Left renal cortex interstitium (tissue), 4 donors: ENCODE results near the gene MAN1B1. TPM values are rescaled to one million over a fixed set of nuclear protein-coding genes. Genes with fewer than 3 reads are reported as not detected.

Experiments used
- DNase-seq, 4 donors: peaks; one replicate each; pipeline ENCODE4 v3.0.0-alpha.2; 2013; ENCODE audit warnings: low read depth in 4 of 4, low spot score in 2 of 4, missing footprints in 1 of 4
- polyA plus RNA-seq, 4 donors: library from polyadenylated mRNA; unstranded; fragments of 120-200 nt; gene quantifications; one replicate each; pipeline ENCODE4 v1.2.1, GENCODE V29; 2013; ENCODE audit not compliant: insufficient read length in 4 of 4

MAN1B1 gene
- polyA plus RNA-seq, 4 donors = 46.5 to 70.7 (median 63.1) TPM

DNA sequence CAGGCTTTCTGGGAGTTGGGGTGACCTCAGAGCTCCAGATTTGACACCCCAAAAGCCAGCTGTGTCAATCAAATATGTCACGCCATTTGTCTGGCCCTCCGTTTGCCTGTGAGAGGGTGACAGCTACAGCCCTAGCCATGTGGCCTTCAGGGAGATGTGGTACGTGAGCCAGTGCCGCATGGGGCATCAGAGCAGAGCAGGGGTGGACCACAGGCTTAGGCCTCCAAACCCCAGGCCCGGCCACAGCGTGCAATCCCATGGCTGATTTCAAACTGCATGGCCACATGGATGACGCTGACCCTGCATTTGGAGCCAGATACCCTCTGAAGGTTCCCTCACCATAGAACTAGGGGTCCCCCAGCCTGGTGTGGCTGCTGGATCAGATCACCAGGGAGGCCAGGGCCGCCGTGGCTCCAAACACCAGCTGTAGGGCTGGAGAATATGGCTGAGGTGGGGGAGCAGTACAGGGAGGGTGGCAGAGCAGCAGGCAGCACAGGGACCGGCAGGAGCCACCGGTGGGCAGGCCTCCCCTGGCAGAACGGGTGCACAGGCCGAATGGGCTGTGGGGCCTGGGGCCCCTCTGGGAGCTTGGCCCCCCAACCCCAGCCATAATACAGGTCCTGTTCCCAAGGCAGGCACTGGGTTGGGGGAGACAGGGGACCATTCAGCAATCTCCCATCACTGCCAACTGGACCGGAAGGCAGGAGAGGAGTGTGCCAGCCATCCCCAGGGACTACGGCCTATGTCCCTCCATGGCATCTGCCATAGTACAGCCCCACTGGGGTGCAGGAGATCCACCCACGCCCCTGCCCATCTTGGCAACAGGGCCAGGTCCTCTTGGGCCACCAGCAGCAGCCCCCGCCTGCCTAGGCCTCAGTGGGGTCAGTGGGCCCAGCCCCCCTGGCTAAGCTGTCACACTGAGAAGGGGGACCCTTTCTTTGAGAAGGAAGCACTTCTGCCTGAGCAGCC lies 18.0 kb upstream of the MAN1B1 start:
- no peak for DNase-seq

DNA sequence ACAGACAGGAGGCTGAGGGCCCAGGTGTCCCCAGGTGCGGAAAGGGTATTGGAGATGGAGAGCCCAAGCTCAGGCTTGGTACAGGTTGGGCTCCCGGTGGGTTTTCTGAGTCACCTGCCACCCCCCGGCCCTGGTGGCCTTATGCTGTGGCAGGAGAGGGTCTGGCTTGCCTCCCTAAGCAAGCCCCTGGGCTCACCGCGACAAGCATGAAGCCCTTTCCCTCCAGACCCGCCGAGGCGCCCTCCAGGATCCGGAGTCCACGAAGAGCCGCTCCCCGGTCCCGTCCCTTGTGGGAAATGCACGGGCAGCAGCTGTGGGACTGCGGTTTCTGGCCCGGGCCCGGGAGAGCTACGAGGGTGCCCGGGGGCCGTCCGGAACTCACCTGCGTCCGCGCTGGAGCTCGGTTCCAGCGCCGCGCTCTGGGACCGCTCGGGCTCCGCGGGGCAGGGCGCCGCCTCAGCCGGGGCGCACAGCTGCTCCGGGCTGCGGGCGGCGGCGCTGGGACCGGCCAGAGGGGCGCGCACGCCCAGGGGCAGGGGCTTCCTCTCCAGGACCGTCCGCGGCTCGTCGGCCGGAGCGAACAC lies 17.2 kb upstream of the MAN1B1 start:
- no peak for DNase-seq

DNA sequence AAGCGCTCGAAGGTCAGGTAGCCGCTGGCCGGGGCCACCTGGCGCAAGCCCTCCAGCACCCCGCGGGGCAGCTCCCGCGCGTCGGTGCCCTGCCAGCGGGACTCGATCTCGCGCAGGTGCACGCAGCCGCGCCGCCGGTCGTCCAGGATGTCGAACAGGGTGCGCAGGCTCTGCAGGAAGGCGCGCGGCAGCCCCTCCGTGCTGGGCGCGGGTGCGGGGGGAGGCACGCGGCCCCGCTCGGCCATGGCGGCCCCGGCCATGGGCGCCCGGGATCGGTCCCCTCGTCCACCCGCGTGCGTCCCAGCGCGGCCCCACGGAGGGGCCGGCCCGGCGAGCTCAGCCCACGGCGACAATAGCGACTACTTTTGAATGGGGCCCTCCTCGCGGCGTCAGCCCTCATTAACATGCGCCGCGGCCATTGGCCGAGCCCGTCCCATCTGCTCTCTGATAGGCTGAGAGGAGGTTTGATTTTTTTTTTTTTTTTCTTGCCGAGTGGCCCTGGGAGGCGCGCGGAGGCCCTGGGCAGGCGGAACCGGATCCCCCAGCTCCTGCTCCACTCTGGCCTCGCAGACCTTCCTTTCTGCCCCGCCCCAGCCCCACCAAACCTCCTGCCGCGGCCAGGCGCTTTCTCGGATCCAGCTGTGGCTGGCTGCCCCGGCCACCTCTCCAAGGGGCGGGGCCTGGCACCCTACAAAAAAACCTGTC lies 16.4 kb upstream of the MAN1B1 start, which contains the start of gene SAPCD2:
SAPCD2 (minus strand) TSS at position 357 of the 705 bp plus-strand sequence; CDS start at position 260, 97 bp downstream.
- DNase-seq = peak in 2 of 4 donors; percentile 66 to 79

DNA sequence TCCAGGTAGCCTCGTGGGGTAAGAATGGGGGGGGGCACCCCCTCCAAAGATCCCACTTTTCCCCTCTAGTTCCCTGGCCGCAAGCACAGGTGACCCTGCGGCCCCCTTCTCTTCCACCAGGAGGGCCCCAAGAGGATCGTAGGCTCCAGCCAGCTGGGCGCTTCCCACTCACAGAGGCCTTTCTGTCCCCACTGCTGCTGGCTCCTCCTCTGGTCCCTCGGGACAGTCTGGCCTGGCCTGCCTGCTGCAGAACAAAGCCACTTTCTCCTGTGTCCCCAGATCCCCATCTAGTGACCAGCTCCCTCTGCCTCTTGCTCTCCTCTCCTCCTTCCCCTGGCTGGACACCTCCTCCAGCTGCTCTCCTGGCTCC lies 15.9 kb upstream of the MAN1B1 start:
- no peak for DNase-seq

DNA sequence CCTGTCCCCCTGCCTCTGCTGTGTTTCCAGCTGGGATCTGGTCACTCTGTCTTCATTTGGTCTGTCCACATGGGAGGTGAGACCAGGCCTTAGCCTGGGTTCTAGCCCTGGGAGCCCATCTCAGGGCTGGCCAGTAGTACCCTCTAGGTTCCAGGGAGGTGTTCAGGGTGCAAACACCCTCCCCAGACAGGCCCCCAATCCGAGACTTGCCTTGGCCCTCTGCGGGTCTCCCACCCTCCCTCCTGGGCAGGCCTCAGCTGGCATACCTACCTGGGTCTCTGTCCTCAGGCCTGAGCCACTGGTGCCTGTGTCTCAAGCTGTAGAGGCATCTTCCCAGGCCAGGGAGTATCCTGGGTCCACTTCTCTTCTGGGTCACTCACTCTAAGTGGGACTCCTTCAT lies 15.5 kb upstream of the MAN1B1 start:
- no peak for DNase-seq

DNA sequence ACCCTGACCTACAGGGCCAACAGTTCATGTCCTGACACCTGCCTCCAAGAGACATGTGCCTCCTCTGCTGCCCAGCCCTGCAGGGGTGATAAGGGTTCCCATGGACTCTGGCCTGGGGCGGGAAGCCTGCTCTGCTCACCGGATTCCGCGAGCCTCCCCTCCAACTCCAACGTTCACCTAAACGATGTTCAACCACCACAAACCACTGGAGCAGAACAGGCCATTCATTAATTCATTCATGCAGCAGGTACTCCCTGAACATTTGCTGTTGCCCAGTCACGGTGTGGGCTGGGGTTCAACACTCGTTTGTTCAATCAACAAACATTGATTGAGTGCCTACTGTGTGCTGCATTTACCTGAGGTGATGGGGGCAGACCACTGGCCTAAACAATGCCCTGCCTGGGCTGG lies 12.8 kb upstream of the MAN1B1 start:
- DNase-seq = no peak

DNA sequence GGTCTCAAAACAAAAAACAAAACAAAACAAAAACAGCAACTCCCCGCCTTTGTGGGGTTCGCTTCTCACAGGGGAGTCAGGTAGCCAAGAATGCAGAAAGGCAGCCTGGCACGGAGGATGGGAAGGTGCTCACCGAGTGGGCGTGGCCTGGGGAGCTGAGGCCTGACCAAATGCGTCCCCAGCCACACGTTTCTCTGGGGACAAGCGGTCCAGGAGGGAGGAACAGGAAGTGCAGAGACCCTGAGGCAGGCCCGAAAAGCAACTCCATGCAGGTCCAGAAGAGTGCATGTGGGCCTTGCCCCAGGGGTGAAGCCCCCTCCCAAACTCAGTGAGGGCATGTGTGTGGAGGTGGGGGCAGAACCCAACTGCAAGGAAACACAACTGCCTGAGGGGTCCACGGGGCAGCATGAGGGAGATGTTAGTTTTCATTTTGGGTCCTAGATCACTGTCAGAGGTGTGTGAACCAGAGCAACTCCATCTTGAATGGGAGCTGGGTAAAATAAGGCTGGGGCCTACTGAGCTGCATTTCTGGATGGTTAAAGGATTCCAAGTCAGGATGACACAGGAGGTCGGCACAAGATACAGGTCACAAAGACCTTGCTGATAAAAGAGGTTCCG lies 12.0 kb upstream of the MAN1B1 start:
- no peak for DNase-seq

DNA sequence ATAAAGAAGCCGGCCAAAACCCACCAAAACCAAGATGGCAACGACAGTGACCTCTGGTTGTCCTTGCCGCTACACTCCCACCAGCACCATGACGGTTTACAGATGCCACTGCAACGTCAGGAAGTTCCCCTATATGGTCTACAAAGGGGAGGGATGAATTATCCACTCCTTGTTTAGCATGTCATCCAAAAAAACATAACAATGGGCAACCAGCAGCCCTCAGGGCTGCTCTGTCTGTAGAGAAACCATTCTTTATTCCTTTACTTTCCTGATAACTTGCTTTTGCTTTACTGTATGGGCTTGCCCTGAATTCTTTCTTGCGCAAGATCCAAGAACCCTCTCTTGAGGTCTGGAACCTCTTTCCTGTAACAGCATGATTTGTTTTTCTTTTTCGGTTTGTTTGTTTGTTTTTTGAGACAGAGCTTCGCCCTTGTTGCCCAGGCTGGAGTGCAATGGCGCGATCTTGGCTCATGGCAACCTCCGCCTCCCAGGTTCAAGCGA lies 11.5 kb upstream of the MAN1B1 start:
- DNase-seq = no peak

DNA sequence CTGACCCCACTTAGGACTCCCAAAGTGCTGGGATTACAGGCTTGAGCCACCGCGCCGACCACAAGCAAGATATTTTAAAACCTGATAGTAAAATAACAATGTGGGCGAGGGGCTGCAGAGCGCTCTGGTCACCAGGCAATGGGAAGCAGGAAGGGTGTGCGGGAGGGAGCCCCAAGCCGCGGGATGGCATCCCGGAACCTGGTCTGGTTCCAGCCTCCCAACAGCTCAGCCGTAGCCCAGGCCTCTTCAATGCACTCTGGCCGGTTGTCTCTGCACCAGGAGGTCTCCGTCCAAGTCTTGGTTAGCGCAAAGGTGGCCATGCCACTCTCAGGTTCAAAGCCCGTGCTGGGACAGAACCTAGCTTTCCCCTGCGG lies 10.2 kb upstream of the MAN1B1 start:
- DNase-seq = no peak

DNA sequence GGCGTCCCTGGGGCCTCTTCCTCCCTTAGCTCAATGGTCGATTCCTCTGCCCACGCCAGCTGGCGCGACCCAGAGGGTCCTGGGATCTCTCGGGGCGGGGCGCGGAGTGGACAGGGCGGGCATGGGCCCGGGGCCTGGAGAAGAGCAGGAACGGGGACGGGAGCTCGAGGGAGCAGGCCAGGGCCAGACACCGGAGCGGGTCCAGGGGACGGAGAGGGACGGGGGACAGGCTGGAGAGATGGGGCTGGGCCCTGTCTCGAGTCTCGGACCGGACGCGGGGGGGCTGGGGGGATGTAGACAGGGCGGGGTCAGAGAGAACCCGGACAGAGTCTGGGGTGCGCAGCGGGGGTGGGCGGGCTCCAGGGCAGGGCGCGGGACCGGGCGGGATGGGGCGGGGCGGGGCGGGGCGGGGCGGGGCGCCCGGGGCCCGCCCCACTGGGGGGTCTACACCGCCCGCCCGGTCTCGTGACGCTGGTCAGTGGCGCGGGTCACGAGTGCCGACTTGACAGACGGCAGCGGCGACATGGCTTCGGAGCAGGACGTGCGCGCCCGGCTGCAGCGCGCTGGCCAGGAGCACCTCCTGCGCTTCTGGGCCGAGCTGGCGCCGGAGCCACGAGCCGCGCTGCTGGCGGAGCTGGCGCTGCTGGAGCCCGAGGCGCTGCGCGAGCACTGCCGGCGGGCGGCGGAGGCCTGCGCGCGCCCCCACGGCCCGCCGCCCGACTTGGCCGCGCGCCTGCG lies 9.6 kb upstream of the MAN1B1 start, which contains the start of gene UAP1L1:
UAP1L1 (plus strand) TSS at position 508 of the 738 bp plus-strand sequence; CDS start at position 524, 16 bp downstream.
- DNase-seq = no peak

DNA sequence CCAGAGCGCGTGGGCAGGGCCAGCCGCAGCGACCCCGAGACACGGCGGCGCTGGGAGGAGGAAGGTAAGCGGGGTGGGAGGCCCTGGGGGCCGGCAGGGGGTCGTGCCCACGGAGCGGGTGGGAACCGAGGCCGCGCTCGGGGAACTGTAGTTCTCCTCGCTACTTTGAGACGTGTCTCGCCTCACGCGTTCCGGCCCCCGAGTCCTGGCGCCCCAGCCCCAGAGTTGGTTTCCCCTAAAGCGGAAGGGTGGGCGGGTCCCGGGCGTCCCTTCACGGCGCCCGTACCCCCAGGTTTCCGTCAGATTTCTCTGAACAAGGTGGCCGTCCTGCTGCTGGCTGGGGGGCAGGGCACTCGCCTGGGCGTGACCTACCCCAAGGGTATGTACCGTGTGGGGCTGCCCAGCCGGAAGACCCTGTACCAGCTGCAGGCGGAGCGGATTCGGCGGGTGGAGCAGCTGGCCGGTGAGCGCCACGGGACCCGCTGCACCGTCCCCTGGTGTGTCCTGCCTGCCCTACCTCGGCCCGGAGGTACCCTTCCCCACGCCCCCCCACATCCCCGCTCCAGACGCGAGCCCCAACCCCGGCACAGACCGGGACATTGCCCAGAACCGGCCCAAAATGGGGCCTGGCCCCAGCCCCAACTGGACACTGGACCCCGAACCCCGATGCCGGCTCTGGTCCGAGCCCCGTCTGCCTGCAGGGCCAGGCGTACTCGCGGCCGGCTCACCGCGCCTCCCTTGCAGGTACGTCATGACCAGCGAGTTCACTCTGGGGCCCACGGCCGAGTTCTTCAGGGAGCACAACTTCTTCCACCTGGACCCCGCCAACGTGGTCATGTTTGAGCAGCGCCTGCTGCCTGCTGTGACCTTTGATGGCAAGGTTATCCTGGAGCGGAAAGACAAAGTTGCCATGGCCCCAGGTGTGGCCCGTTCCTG lies 8.8 kb upstream of the MAN1B1 start:
- no peak for DNase-seq

DNA sequence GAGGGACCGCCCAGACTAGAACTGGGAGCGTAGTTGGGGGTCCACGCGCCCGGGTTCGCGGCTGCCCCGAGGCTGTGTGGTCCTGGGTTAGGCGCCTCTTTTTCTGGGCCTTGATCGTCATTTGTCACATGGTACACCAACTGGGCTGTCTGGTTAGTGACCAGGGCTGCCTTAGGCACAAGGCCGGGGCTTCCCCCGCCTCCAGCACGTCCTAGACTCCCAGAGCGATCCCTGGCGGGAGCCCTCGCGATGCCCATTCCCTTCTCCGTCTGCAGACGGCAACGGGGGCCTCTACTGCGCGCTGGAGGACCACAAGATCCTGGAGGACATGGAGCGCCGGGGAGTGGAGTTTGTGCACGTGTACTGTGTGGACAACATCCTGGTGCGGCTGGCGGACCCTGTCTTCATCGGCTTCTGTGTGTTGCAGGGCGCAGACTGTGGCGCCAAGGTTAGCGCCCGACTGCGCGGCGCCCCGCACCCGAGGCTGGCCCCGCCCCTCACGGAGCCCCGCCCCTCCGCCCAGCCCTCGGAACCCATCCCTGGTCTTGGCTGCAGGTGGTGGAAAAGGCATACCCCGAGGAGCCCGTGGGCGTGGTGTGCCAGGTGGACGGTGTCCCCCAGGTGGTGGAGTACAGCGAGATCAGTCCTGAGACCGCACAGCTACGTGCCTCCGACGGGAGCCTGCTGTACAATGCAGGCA lies 7.9 kb upstream of the MAN1B1 start:
- DNase-seq = no peak

DNA sequence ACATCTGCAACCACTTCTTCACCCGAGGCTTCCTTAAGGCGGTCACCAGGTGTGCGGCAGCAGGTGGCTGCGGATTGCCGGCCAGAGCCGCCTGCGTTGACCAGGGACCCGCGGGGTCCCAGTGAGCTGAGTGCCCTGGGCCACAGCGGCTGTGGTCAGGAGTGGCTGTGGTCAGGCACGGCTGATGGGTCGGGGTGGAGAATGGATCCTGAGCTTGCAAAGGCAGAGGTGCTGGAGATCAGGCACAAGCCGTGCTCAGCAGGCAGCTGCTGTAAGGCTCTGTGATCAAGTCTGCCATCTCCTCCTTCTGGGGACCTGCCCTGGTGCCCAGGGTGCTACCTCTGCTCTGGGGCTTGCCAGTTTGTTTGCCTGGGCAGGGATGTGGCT lies 7.4 kb upstream of the MAN1B1 start:
- DNase-seq = no peak

DNA sequence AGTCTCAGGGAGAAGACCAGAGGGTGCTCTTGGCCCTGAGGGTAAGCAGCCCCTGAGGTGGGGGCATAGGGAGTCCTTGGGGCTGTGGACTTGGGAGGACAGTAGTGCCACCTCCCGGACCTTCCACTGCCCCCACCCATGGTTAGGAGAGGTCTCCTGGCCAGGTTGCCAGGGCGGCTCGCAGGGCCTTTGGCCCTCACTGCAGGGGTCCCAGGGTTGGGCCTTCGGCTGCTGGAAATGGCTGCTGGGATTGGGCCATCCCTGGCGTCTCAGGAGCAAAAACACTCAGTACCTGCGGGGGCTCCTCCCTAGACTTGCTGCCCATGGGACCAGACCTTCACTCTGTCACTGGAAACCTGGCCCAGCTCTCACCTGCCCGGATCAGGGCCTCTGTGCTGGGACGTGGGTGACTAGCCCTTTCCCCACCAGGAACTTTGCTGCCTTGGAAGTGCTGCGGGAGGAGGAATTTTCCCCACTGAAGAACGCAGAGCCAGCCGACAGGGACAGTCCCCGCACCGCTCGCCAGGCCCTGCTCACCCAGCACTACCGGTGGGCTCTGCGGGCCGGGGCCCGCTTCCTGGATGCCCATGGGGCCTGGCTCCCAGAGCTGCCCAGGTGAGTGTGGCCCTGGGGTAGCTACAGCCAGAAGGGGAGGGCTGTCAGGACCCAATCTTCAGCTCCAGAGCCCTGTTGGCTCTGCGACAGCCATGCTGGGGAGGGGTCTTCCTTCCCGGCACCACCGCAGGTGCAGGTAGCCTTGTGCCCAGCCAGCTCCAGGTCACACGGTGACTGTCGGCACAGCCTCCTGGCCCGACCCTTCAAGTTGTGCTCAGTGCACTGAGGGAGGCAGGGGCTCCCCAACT lies 6.3 kb upstream of the MAN1B1 start:
- no peak for DNase-seq

DNA sequence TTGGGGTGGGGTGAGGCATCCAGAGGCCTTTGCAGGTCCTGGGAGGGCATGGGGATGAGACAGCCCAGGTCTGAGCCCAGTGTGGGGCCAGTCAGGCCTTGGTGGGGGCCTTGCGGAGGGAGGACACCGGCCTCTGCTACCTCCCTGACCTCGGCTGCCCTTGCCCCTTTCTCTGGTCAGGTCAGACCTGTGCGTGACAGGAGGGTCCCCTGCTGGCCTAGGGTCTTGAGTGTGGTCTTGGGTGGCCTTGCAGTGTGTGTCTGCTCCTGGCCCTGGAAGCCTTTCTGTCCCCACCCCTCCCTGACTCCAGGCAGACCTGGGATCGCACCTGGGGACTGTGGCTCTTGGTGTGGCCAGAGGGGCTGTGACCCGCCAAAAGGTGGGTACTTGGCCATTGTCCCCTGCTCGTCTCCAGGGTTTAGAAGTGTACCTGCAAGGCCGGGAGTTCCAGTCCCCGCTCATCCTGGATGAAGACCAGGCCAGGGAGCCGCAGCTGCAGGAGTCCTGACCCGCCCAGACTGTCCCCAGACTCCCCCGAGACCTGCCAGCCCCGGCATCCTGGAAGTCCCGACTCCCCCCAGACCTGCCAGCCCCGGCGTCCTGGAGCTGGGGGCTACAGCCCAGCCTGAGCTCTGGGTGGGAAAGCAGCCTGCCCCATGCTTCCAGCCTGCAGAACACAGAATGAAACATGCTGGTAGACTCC lies 4.4 kb upstream of the MAN1B1 start:
- DNase-seq = no peak

DNA sequence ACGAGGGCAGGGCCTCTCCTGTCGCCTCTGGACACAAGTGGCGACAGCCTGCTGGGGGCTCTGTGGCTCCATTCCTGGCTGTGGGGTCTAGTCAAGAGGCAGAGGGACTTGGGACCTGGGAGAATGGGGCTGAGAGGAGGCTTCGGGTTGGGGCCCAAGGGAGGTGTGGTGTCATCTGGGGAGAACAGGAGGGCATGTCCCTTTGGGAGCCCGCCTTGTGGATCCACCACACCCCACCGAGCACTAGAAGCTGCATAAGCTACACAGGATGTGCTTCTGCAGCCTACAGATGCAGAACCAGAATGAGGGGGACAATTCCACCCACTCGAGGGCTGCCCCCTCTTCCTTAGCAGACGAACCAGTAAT lies 3.9 kb upstream of the MAN1B1 start:
- DNase-seq = no peak
